GM19397 (cell line): Measurements from ENCODE around the gene WFDC1.

ENCODE experiments used
- ATAC-seq: cut with Tn5 transposase; IDR thresholded peaks from one replicate; pipeline ENCODE4 v1.9.1; 2021; ENCODE audit warnings: mild to moderate bottlenecking, moderate library complexity; ENCODE audit not compliant: unreplicated experiment

The WFDC1 gene, protein sequence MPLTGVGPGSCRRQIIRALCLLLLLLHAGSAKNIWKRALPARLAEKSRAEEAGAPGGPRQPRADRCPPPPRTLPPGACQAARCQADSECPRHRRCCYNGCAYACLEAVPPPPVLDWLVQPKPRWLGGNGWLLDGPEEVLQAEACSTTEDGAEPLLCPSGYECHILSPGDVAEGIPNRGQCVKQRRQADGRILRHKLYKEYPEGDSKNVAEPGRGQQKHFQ

DNA sequence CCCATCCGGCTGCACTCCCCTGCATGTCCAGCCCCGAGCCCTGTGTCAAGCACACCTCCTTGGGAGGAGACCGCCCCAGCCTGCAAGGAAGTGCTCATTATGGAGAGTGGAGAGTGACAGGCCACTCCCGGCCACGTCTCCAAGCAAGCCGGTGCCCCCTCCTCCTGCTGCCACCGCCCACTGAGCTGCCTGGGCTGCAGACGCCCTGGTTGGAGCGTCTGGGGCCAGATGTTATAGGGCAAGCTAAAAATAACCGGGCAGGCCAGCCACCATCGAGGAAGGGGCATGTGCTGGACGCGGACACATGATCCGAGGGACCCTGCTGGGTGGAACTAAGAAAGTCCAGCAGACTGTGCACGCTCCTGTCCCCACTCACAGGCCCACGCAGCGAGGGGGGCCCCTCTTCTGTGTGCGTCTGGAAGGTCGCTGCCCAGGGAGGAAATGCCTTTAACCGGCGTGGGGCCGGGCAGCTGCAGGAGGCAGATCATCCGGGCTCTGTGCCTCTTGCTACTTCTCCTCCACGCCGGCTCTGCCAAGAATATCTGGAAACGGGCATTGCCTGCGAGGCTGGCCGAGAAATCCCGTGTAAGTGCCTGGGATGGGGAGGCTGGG is at the start of gene WFDC1:
Gene WFDC1 (plus strand): TSS at position 348 of the 612 bp plus-strand sequence. CDS start 94 bp downstream, at position 442.
- no peak for ATAC-seq

DNA sequence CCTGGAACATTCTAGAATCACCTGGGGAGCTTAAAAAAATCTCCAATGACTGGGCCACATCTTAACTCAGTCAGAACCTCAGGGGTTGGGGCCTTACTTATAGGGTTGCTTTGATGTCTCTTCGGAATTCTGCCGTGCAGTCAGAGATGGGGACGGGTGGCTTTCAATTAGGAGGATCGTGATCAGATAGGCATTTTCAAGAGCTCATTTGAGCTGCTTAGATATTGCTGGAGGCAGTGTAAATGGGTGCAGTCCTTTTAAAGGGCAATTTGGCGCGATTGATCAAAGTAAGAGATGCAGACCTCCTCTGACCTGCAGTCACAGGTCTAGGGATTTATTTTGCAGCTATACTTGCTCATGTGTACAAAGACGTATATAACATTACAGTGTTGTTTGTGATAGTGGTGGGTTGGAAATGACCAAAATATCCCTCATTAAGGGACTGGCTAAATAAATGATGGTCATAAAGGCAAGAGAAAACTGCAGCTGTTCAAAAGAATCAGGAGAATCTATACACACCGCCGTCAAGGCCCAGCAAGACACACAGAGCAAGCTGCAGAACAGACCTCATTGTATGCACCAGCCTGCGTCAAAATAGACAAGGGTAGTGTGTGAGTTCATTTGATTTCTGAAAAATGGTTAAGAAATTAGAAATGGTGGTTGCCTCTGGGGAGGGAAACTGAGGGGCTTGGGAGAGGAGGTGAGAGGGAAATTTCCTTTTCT is 48.6 kb upstream of the WFDC1 start:
- ATAC-seq, result no peak

DNA sequence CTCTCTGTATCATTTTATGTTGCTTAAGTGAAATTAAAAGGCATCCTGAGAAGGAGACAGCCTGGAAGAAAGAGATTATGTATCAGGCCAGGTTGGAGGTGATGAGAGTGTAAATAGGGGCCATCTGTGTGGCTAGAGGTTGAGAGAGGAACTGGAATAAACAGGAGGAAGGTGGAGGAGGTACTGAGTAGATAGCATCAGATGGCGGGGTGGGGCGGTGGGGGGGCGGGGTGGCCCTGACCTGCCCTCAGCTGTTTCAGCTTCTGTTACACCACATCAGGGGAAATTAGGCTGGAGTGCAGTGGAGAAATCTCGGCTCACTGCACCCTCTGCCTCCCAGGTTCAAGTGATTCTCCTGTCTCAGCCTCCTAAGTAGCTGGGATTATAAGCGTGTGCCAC is 48.0 kb upstream of the WFDC1 start:
- no peak for ATAC-seq

DNA sequence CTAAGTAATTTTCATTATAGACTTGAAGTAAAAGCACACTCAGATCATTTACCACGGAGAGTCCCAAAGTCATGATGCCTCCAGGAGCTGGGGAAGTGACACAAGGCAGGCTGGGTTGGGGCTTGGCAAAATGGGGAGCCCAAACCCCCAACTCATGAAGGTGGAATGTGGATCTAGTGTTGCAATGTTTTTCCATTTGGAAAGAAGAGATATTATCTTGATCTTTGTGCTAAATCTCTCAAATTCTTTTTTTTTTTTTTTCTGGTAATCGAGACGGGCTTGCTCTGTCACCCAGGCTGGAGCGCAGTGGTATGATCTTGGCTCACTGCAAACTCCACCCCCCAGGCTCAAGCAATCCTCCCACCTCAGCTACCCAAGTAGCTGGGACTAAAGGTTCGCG is 47.3 kb upstream of the WFDC1 start:
- no peak for ATAC-seq

DNA sequence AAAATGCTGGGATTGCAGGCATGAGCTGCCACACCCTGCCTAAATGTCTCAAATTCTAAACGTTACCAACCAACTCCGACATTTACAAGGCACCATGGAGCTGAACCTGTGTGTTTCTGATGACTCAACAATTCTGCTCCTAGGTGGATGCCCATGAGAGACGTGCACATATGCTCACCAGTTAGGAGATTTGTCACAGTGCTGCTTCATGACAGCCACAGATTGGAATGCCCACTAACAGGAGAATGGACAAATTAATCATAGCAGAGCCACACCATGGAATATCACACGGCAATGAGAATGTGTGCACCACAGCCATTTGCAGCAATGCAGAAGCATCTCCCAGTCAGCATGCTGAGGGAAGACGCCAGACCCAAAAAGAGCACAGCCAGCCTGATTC is 46.8 kb upstream of the WFDC1 start:
- no peak for ATAC-seq

DNA sequence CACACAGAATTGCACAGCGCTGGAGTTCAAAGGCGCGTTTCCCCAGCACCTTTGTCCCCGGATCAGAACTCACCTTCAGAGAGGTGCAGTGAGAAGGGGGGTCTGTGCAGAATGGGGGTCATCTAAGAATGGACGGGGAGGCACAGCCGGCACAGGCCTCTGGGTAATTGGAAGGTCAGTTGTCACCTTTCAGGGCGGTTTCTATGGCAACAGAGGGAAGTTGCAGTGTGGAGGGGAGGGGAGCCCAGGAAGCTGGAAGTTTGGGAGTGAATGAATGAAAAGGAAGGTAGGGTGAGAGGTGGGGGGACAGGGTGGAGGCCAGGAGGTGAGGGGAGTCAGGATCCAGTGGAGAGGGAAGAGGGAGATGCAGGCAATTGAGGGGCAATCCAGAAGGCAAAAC is 42.5 kb upstream of the WFDC1 start:
- no peak for ATAC-seq

DNA sequence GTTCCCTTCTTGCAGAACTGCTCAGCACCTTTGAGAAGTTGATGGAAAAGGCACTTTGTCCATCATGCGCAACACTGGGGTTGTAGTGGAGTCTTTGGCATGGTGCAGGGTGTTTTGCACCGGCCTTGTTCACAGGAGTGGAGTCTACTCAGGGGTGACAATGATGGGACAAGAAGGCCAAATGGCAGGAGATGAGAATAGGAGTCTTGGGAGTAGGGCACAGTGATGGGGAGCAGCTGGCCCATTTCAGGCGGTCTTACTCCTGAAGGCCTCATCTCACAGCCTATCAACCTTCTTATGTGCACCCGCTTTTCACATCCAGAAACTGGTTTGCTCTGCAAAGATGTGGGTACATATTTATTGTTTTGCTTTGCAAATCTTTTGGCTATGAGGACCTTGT is 41.5 kb upstream of the WFDC1 start:
- no peak for ATAC-seq

DNA sequence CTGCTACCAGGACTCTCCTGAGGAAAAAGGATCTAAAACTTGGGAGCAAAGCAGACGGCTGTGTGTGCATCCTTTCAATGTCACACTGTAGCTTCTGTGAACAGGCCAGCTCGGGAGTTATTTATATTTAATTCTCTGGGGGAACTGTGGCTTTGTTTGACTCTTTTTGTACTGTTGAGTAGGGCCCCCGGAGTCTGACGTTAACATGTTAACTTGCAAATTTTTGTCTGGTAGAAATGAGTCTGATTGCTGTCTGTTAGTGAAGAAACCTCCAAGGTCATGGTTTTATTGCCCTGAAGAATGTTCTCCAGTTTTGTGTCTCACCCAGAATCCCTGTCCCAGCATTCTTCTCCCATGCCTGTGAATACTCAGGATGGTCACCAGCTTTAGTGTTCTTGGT is 40.6 kb upstream of the WFDC1 start:
- ATAC-seq, result no peak

DNA sequence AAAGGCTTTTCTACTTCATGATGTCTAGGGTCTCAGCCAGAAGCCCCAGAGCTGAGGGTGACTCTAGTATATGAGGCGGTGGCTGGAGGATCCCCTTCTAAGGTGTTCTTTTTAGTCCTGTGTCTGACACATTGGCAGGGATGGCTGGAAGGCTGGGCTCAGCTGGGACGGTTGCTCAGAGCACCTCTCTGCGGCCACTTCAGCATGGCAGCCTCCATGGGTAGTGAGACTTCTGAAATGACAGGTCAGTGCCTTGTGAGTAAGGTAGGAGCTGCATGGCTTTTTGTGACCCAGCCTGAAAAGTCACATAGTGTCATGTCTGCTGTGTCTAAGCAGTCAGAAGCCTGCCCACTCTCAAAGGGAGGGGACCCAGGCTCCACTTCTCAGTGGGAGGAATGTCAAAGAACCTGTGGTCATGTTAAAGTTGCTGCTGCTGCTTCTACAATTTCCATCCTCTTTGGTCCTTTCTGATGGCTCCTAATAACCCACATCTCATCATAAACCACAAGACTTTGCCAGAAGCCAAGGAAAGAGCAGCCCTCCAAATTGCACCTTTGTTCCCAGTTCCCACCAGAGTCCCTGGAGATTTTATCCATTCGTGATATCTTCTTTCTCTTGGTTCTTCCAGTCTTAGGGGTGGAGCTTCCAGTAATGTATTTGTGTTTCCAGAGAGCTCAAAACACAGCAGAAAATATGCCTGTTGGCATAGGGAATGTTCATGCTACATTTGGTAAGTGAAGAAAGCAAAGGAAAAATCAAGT is 39.4 kb upstream of the WFDC1 start:
- no peak for ATAC-seq

DNA sequence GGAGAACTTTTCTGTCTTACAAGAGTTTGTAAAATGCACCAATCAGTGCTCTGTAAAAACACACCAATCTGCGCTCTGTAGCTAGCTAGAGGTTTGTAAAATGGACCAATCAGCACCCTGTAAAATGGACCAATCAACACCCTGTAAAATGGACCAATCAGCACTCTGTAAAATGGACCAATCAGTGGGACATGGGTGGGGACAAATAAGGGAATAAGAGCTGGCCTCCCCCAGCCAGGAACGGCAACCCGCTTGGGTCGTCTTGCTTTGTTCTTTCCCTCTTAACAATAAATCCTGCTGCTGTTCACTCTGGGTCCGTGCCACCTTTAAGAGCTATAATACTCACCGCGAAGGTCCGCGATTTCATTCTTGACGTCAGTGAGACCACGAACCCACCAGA is 36.4 kb upstream of the WFDC1 start:
- no peak for ATAC-seq

DNA sequence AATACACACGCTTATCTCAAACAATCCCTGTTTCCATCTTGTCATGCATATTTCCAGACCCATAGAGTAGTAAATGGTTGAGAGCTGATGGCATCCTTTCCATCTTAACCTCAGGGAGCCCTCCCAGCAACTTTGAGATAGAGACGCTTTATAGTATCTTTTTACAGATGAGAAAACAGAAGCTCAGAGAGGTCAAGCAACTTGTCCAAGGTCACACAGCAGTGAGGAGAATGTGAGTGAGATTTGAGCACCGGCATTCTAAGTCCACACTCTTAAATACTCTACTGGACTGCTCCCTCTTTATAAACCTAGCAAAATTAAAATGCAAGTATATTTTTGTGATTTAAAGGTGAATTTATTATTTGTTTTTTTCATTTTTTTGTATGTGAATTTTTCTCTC is 35.0 kb upstream of the WFDC1 start:
- no peak for ATAC-seq

DNA sequence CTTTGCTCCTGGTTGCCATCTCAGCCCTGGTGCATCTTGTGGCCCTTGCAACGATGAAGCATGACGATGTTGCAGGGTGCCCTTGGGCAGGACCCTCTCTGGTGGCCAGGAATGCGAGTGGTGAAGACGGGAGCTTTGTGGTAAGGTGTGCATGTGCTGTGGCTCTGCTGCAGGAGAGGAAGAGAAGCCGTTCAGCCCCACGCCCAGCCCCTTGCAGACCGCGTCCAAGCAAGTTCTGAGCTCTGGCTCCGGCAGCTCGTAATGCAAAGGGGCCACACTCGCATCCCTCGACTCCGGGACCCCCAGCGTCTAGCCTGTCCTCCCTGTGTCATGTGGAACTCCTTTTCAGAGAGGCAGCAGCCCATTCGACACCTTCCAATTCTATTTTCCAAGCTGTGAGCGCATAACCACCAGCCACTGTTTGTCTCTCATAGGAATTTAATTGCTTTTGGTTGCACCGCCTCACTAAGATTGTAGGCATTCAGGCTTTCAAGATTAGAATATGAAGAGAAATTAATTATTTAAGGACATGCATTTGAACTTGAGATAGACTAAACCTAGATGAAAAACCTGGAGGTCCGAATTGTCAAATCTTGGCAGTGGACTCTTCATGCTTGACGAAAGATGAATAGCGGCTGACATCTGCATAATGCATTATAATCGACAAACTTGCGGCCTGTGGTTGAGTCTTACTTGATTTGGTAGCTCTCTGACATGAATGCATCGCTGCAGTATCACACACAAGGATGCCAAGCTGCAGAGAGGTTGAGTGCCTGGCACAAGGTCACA is 33.7 kb upstream of the WFDC1 start:
- no peak for ATAC-seq

DNA sequence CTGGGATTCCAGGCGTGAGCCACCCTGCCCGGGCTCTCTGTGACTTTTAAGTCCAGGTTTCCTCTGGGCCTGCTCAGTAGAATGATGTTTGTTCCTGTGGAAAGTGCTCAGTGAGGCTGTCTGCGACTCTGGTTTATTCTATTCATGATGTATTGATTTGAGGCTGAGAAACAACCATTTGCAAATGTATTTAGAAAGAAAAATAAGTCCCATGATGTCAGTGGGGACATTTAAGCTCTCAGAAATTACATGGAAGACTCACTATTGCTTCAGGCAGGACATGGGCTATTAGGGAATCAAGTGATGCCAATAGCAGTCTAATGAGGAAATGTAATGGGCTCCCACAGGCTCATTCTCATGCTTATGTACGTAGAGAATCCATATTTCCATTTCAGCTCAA is 32.6 kb upstream of the WFDC1 start:
- no peak for ATAC-seq

DNA sequence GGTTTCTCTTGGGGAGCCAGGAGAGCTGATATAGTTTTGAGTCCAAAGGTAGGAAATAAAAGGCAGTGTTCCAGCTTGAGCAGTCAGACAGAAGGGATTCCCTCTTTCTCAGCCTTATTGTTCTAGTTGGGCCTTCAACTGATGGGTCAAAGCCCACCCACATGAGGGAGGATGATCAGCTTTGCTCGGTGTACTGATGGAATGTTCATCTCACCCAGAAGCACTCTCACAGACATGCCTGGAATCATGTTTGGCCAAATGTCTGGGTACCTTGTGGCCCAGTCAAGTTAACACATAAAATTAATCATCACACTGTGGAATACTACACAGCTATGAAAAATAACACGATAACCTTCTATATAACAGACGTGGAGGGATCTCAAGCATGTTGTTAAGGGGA is 31.7 kb upstream of the WFDC1 start:
- no peak for ATAC-seq

DNA sequence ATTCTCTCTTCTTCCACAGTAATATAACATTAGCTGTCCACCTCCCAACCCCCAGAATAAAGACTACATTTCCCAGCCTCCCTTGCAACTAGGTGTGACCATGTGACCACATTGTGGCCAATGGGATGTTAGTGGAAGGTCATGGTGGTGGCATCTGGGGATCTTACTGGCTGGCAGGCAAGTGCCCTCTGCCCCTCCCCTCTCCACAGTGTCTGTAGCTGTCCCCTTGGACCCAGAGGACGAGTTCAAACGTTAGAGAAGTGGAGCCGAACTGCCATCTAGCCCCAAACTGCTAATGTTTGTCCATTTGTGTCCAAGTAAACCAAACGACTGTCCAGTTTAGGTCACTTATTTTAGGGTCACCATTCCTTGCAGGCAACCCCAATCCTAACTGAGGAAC is 28.2 kb upstream of the WFDC1 start:
- no peak for ATAC-seq

DNA sequence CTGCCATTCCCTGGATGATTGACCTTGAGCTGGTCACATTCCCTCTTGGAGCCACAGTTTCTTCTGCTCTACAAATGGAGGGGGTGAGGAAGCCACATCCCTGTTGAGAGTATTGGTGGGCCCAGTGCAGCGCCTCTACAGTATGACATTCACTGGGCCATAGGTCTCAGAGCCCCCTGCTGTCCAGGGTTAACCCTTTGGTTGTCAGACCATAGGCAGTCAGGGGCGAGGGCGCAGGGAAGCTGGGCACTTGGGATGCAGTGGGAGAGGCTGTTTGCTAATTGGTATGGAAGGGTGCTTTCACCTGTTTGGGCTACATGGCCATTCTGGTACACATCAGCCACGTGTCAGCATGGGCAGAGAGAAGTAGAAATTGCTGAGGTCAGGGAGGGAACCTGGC is 27.3 kb upstream of the WFDC1 start:
- no peak for ATAC-seq

DNA sequence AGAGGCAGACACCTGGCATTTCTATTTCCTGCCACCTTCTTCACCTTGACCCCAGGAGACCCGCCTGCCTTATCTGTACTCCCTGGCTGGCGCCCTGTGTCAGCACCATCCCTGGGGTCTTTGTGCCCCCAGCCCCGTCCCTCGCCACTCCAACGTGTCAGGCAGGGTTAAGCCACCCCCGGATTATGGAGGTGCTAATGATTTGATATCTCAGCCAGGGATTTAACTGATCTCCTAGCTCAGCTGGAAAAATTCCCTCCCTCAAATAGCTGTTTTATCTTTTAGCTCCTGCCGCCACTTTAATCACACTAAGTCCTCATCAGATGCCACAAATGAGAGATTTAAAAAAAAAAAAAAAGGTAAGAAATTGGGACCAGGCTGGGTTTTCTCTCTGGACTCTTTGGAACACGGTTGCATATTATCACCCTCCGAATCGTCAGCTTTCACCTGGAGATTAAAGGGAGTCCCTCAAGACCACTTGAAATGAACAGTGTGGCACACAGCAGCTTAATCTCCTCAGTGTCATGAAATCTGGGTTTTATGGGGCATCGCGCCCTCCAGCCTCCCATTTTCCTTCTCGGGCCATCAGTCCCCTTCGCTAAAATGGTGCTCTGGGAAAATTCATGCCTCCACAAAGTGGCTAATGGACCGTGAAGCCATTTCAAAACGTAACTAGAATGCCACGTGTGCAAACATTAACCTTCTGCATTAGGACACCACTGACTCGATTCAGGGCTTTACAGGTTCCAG is 26.2 kb upstream of the WFDC1 start:
- ATAC-seq, result no peak

DNA sequence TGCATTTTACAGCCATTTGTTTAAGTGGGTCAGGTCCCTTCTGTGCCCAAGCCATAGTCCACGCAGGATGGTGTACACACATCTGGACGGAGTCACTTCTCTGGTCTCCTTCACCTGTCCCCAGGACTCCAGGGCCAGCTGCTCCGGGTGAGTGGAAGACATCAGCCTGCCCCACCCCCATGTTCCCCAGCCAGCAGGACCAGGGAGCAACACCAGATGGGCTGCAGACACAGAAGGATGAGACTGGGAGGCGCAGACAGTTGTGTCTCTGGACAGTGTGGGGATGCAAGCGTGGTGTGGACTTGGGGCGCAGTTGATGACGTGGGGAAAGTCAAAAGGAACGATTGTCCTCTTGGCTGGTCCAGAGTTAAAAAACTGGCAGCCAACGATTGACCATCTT is 24.6 kb upstream of the WFDC1 start:
- ATAC-seq, result no peak

DNA sequence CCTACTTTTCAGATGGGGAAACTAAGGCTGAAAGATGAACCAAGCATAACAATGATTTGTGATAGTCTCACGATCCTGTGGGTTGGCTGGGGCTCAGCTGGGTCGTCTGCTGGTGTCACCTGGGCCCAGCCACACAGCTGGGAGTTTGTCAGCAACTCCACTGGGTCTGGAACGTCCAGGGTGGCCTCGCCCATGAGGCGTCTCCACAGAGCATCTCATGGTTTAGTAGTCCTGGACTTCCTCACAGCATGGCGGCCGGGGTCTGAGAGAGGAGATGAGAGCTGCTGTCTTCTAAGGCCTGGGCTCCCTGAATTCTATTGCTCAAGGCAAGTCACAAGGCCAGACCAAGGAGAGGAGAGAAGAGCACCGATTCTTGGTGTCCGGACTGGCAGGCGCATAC is 24.1 kb upstream of the WFDC1 start:
- ATAC-seq, result no peak

DNA sequence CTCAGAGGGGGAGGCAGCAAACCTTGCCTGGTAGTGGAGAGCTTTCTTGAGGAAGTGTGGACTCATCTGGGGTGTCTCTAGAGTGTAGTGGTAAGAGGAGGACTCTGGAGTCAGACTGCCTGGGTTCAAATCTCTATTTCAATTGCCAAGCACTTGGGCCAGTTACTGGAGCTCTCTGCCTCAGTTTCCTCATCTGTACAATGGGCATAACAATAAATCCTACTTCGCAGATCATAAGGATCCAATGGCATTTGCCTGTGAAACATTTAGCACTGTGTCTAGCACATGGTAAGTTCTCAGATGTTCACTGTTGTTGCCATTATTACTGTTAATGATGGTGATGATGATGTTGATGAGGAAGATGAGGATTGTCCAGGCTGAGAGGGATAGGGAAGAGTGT is 23.6 kb upstream of the WFDC1 start:
- ATAC-seq, result no peak
